ENCODE data around the gene PDE1C. TPM values are rescaled to one million over a fixed set of nuclear protein-coding genes. Genes with fewer than 3 reads are reported as not detected.

PDE1C gene
- total and polyA plus RNA-seq, 2 of the 4 experiments (the other 2 are of a cell fraction): 14.2 to 61.5 TPM

GRCh38 chr7:32089678-32090077, 19.5 kb upstream of the PDE1C start:
- Histone ChIP-seq H2BK20ac (ENCODE audit: low read depth, low read length) (no peak overlapping the region), H3K9me3 (ENCODE audit: control insufficient read depth, insufficient read depth, low read length) (peaks cover 2% of the 10 kb centered on the region; the same call in 1 of the 2 replicates), H2BK120ac (ENCODE audit: low read depth, low read length) (no peak overlapping the region), H3K4me1 (ENCODE audit: control insufficient read depth, insufficient read depth, low read length) (peaks cover 15% of the 10 kb centered on the region), H3K36me3 (ENCODE audit: control insufficient read depth, insufficient read depth, low read length) (no peaks in the 10 kb centered on the region), H2BK5ac (ENCODE audit: low read depth, low read length, poor library complexity, severe bottlenecking) (no peak overlapping the region), H4K5ac (ENCODE audit: low read depth, low read length) (no peak overlapping the region), H3K18ac (ENCODE audit: low read depth, low read length) (peak overlapping the region; percentile 6; the same call in 1 of the 2 replicates), H2AK9ac (replicated peaks; ENCODE audit: low read depth, low read length, poor library complexity) (no peak overlapping the region), H3K14ac (replicated peaks; ENCODE audit: low read depth, low read length) (no peak overlapping the region), H3K4me3 (ENCODE audit: insufficient read depth, low read depth, low read length) (no peak overlapping the region), H3K9me1 (ENCODE audit: insufficient read depth, low read length) (no peaks in the 10 kb centered on the region), H4K8ac (ENCODE audit: low read depth in 2 of 2, low read length in 2 of 2) (no peak overlapping the region), H3K4ac (ENCODE audit: low read depth, low read length) (no peak overlapping the region), H4K91ac (ENCODE audit: insufficient read depth, low read depth, low read length) (no peak overlapping the region), H2AK5ac (ENCODE audit: low read depth, low read length) (no peak overlapping the region), H3K79me1 (ENCODE audit: low read depth in 1 of 2, low read length in 2 of 2) (no peaks in the 10 kb centered on the region), H3K27ac (ENCODE audit: insufficient read depth, low read length) (no peak overlapping the region), H2BK15ac (ENCODE audit: low read depth, low read length) (no peak overlapping the region), H3K23ac (ENCODE audit: low read depth, low read length) (no peak overlapping the region), H2AFZ (replicated peaks; ENCODE audit: low read length, poor library complexity) (no peak overlapping the region), H3K56ac (ENCODE audit: extremely low read depth, insufficient read depth, low read length) (no peak overlapping the region), H3K4me2 (ENCODE audit: low read depth, low read length) (no peak overlapping the region), H3K9ac (ENCODE audit: low read depth, low read length) (no peak overlapping the region), H3K27me3 (ENCODE audit: control insufficient read depth, insufficient read depth, low read length) (no peaks in the 10 kb centered on the region), H4K20me1 (ENCODE audit: insufficient read depth, low read length) (no peaks in the 10 kb centered on the region)
- TF ChIP-seq BHLHE40 (IDR thresholded peaks at IDR 0.05; ENCODE audit: low read depth, low read length): no peak
- TF ChIP-seq MAFK (IDR thresholded peaks at IDR 0.05; ENCODE audit: low read depth, low read length): peak; percentile 50
- no peak for TF ChIP-seq FOS (IDR thresholded peaks at IDR 0.05; ENCODE audit: low read depth, low read length)
- no peak; the same call in 1 of the 2 replicates for TF ChIP-seq SMC3 (IDR thresholded peaks at IDR 0.05; ENCODE audit: low read depth, low read length)
- TF ChIP-seq CTCF (conservative IDR thresholded peaks at IDR 0.05; ENCODE audit: low read depth, low read length): 0 out of 2 replicates have a peak, but pooled peaks have one; percentile 9
- DNase-seq: no peak
- in situ Hi-C loops (cut with MboI; ENCODE audit: low sequenced_read_pairs): no loop called here
- intact Hi-C loops (cut with micrococcal nuclease): no loop called here
- ChIA-PET POLR2A (ENCODE audit: unreplicated experiment) (no interaction called here), CTCF (no interaction called here)
- BruUV-seq (replicated peaks): no TSS peak
- dilution Hi-C loops (cut with HindIII; ENCODE audit: low sequenced_read_pairs, unreplicated experiment): no loop called here
- no peak for ATAC-seq (ENCODE audit: low read depth)

All from IMR-90 (cell line).